ENCODE results near the gene SFSWAP. TPM values are rescaled to one million over a fixed set of nuclear protein-coding genes. Genes with fewer than 3 reads are reported as not detected.

Gene SFSWAP
- total and polyA plus RNA-seq, 12 donors, result 14.0 to 94.0 (median 29.1) TPM

DNA sequence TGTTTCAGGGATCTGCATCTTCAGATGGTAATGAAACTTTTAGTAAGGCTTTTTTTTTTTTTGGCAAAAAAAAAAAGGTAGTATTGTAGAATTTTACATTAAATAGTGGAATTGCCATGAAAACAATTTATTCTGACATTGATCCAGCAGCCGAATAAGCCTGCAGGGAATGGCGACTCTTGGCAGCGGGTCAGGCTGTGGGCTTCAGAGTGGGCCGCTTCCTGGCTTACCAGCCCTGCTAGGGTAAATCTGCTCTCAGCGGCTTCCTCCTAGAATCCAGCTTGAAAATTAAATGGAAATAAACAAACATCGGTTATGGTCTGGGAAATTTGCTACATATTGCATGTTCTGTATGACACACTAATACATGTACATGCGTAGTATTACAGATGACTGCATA is 34.8 kb downstream of the SFSWAP start:
- no peak for TF ChIP-seq POLR2A (IDR thresholded peaks at IDR 0.05)
- TF ChIP-seq, protein P1, sequence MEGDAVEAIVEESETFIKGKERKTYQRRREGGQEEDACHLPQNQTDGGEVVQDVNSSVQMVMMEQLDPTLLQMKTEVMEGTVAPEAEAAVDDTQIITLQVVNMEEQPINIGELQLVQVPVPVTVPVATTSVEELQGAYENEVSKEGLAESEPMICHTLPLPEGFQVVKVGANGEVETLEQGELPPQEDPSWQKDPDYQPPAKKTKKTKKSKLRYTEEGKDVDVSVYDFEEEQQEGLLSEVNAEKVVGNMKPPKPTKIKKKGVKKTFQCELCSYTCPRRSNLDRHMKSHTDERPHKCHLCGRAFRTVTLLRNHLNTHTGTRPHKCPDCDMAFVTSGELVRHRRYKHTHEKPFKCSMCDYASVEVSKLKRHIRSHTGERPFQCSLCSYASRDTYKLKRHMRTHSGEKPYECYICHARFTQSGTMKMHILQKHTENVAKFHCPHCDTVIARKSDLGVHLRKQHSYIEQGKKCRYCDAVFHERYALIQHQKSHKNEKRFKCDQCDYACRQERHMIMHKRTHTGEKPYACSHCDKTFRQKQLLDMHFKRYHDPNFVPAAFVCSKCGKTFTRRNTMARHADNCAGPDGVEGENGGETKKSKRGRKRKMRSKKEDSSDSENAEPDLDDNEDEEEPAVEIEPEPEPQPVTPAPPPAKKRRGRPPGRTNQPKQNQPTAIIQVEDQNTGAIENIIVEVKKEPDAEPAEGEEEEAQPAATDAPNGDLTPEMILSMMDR (IDR thresholded peaks at IDR 0.05), result no peak
- intact Hi-C loops (cut with DNase I), result no loop called here
- no peaks in the 10 kb centered on the region for H3K9me3 ChIP-seq (replicated peaks in 1 of 3)
- 89 to 98% (median 96%) methylated on average over 7 of the region's 7 CpGs for WGBS, 4 donors
- DNase-seq, result peak in 1 of 7 donors; percentile 9
- H3K27ac ChIP-seq, result no peak overlapping the region
- no peaks in the 10 kb centered on the region for H3K4me1 ChIP-seq (replicated peaks in 1 of 2)
- no peak overlapping the region for H3K4me3 ChIP-seq
- peaks cover 0 to 46% of the 10 kb centered on the region in 2 donors for H3K36me3 ChIP-seq (replicated peaks in 1 of 2)
- H3K27me3 ChIP-seq, result no peaks in the 10 kb centered on the region

DNA sequence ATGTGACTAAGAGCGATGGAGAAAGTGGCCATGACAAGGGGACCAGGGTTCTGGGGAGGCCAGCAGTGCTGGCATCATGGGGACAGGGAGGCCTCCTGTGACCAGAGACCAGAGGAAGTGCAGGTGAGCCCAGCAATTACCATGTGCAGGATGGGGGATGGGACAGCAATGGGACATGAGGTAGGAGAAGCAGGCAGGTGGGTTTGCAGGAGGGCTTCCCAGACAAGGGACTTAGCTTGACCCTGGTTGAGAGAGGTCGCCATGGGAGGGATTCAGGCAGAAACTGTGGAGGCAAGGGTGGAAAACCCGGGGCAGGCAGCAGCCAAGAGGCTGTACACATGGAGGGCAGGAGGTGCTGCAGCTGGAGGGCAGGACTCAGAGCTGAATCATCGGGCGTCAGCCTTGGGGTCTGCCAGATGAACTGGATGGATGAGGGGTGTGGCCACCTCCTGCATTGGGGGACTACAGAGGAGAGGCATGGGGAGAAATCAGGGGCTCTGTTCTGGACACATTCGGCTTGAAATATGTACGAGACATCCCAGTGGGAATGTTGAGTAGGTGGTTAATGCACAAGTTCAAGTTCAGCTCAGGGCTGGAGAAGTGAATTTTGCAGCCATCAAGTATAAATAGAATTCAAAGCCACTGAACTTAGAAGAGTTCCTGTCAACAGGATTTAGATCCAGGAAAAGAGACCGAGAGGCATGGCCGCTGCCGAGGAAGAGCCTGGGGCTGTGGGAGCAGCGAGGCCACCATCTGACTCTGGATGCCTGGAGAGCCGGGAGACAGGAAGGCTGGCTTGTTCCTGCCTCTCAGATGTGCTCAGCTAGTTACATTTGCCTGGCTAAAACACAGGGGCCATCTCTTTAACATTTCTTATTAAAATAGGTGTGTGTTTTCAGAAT is 36.6 kb downstream of the SFSWAP start:
- H3K36me3 ChIP-seq (replicated peaks in 1 of 2), result peaks cover 0 to 45% of the 10 kb centered on the region in 2 donors
- DNase-seq, result peak in 1 of 7 donors; percentile 44

DNA sequence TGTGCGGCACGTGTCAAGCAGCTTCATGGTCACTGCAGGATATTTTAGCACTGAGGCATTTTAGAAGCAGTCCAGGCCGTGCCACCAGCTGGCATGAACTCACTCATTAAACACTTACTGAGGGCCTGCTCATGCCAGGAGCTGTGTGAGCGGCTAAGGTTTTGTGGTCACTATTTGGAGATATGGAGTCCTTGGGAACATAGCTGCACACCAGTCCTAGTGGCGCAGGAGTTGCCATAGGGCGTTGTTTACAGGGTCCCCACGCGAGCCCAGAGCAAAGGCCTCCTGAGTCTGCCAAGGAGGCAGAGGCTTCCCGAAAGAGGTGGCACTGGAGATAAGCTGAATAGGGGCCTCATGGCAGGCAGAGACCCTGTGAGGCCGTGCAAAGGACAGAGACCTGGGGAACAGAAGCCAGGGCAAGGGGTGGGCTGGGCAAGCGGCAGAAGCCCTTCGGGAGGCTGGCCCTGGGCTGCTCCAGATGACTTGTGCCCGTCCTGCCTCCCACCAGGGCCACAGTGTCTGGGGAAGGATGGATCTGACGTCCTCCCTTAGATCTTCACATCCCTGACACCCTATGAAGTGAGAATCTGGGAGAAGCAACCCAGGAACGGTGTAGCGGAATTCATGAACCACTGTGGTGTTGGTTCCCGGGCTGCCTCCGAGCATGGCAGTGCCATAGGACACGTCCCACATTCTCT is 38.9 kb downstream of the SFSWAP start:
- H3K27me3 ChIP-seq, result no peaks in the 10 kb centered on the region
- H3K9me3 ChIP-seq (replicated peaks in 1 of 3), result no peaks in the 10 kb centered on the region
- DNase-seq, result peak in 1 of 7 donors; percentile 39
- peaks cover 0 to 42% of the 10 kb centered on the region in 2 donors for H3K36me3 ChIP-seq (replicated peaks in 1 of 2)
- TF ChIP-seq, protein P1 (IDR thresholded peaks at IDR 0.05), result no peak
- no peak for TF ChIP-seq POLR2A (IDR thresholded peaks at IDR 0.05)
- WGBS, 4 donors, result 91 to 95% (median 94%) methylated on average over 16 to 19 of the region's 19 CpGs
- intact Hi-C loops (cut with DNase I), result no loop called here
- no peak overlapping the region for H3K27ac ChIP-seq
- no peaks in the 10 kb centered on the region for H3K4me1 ChIP-seq (replicated peaks in 1 of 2)
- no peak overlapping the region for H3K4me3 ChIP-seq

More for the DNA sequence above, 36.6 kb downstream of the SFSWAP start:
- no peak overlapping the region for H3K27ac ChIP-seq
- no peaks in the 10 kb centered on the region for H3K9me3 ChIP-seq (replicated peaks in 1 of 3)
- no peak overlapping the region for H3K4me3 ChIP-seq
- intact Hi-C loops (cut with DNase I), result no loop called here
- no peaks in the 10 kb centered on the region for H3K27me3 ChIP-seq
- 85 to 93% (median 88%) methylated on average over 12 of the region's 12 CpGs for WGBS, 4 donors
- H3K4me1 ChIP-seq (replicated peaks in 1 of 2), result no peaks in the 10 kb centered on the region
- no peak for TF ChIP-seq POLR2A (IDR thresholded peaks at IDR 0.05)
- TF ChIP-seq, protein P1 (IDR thresholded peaks at IDR 0.05), result no peak

DNA sequence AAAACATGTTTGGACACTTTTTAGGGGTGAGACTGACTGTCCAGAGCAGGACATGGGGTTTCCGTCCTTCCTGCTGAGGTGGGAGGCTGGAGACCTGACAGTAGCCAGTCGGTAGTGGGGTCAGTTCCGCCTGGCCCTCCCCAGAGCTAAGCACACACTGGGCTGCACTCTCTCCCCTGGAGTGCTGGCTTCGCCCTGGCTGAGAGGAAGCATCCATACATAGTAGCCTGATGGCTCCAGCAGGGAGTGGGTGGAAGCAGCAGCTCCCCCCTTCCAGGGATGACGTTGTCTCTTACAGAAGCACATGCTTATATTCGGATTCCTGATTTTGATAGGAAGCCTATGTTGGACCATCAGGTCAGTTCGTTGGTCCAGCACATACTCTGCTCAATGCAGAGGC is 40.4 kb downstream of the SFSWAP start:
- Histone ChIP-seq H3K27me3 (no peaks in the 10 kb centered on the region), H3K4me1 (replicated peaks in 1 of 2) (no peaks in the 10 kb centered on the region), H3K36me3 (replicated peaks in 1 of 2) (peaks cover 0 to 52% of the 10 kb centered on the region in 2 donors), H3K9me3 (replicated peaks in 1 of 3) (no peaks in the 10 kb centered on the region), H3K4me3 (no peak overlapping the region), H3K27ac (no peak overlapping the region)
- 80 to 95% (median 90%) methylated on average over 2 to 7 of the region's 7 CpGs for WGBS, 4 donors
- DNase-seq, result peak in 1 of 7 donors; percentile 35
- TF ChIP-seq, protein P1 (IDR thresholded peaks at IDR 0.05), result no peak
- TF ChIP-seq POLR2A (IDR thresholded peaks at IDR 0.05), result no peak
- intact Hi-C loops (cut with DNase I), result no loop called here

All from adrenal gland (tissue), 12 donors.